HG03097 (cell line): ENCODE results near the gene CCDC8.

Experiments used
- ATAC-seq: cut with Tn5 transposase; IDR thresholded peaks from one replicate; pipeline ENCODE4 v1.9.1; 2021; ENCODE audit not compliant: unreplicated experiment, low FRiP score

CCDC8 gene

DNA sequence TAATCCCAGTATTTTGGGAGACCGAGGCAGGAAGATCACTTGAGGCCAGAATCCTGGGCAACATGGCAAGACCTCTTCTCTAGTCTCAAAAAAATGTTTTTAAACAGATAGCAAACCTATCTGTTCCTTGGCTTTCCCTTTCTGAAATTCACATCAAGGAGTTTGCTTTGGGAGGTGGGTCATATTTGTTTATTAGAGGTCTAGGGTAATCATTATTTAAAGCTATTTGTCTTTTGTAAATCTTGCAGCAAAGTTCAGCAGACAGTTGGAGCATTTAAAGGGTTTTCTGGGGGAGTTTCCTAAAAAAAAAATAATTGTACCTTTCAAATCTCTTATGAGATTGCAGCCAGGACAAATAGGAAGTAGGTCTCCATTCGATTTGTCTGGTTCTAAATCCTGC is 49.0 kb downstream of the CCDC8 start:
- ATAC-seq = no peak

- no peak for ATAC-seq
These were observed 51.4 kb downstream of the CCDC8 start for GRCh38 chr19:46361915-46362314.
